Raji (cell line): ENCODE results near the gene DIP2A.

Experiments used
- POLR2A ChIP-seq: IDR thresholded peaks from 2 replicates; pipeline ENCODE4 v1.6.1; 2011; ENCODE audit warnings: low read depth, low read length, control low read depth; ENCODE audit not compliant: insufficient read depth

The DIP2A gene

DNA sequence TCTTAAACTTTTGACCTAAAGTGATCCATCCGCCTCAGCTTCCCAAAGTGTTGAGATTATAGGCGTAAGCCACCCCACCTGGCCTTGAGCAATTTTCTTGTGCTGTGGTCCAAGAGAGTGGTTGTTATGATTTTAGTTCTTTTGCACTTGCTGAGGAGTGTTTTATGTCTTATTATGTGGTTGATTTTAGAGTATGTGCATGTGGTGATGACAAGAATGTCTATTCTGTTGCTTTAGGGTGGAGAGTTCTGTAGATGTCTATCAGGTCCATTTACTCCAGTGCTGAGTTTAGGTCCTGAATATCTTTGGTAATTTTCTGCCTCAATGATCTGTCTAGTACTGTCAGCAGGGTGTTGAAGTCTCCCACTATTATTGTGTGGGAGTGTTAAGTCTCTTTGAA is 157.4 kb downstream of the DIP2A start:
- TF ChIP-seq POLR2A: no peak

DNA sequence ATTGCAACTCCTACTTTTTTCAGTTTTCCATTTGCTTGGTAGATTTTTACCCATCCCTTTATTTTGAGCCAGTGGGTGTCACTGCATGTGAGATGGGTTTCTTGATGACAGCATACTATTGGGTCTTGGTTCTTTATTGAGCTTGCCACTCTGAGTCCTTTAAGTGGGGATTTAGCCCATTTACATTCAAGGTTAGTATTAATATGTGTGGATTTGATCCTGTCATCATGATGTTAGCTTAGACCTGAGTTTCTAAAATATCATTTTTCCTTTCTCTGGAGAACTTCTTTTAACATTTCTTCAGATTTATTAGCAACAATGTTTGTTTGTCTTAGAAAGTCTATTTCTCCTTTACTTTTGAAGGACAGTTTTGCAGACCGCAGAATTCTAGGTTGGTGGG is 158.0 kb downstream of the DIP2A start:
- TF ChIP-seq POLR2A: no peak

DNA sequence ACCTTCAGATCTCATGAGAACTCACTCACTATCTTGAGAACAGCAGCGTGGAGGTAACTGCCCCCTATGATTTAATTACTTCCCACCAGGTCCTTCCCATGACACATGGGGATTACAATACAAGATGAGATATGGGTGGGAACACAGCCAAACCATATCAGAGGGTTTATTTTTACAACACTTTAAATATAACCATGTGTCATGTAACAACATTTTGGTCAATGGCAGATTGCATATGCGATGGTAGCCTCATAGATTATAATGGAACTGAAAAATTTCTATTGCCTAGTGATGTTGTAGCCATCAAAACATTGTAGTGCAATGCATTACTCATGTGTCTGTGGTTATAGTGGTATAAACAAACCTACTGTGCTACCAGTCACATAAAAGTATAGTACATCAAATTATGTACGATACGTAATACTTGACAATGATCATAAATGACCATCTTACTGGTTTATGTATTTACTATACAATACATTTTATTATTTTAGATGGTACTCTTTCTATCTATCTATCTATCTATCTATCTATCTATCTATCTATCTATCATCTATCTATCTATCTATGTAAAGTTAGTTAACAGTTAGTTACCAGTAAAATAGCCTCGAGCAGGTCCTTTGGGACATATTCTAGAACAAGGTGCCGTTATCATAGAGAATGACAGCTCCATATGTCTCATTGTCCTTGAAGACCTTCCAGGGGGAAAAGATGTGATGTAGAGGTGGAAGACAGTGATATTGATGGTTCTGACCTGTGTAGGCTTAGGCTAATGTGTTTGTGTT is 158.8 kb downstream of the DIP2A start:
- TF ChIP-seq POLR2A: no peak

DNA sequence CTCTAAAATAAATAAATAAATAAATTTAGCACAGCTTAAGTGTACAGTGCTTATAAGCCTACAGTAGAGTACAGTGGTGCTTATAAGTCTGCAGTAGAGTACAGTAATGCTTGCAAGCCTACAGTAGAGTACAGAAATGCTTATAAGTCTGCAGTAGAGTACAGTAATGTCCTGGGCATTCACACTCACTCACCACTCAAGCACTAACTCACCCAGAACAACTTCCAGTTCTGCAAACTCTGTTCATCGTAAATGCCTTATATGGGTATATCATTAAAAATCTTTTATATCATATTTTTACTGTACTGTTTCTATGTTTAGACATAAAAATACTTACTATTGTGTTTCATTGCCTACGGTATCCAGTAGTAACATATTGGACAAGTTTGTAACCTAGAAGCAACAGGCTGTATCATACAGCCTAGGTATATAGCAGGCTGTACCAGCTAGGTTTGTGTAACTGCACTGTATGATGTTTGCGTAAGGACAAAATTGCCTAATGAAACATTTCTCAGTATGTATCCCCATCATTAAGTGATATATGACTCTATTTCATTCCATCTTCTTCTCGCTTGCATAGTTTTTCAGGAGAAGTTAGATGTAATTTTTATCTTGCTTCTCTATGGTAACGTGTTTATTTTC is 160.2 kb downstream of the DIP2A start:
- TF ChIP-seq POLR2A: no peak
